OCI-LY7 (cell line): ENCODE results near the gene SALL1.

Experiments
- EZH2phosphoT487 ChIP-seq: fragments of 200-600 bp; sonication (generic); IDR thresholded peaks from 2 replicates; pipeline ENCODE4 v1.6.1; 2018; ENCODE audit warnings: low read depth, borderline replicate concordance, mild to moderate bottlenecking, mixed run types, antibody characterized with exemption, low read length, moderate library complexity, mixed read lengths
- TF ChIP-seq, protein P1 (sequence below): fragments of 200-600 bp; sonication (generic); conservative IDR thresholded peaks from 2 replicates; pipeline ENCODE4 v1.5.1; 2014; ENCODE audit warnings: mild to moderate bottlenecking, antibody characterized with exemption, low read length, moderate library complexity, mixed read lengths

DNA sequence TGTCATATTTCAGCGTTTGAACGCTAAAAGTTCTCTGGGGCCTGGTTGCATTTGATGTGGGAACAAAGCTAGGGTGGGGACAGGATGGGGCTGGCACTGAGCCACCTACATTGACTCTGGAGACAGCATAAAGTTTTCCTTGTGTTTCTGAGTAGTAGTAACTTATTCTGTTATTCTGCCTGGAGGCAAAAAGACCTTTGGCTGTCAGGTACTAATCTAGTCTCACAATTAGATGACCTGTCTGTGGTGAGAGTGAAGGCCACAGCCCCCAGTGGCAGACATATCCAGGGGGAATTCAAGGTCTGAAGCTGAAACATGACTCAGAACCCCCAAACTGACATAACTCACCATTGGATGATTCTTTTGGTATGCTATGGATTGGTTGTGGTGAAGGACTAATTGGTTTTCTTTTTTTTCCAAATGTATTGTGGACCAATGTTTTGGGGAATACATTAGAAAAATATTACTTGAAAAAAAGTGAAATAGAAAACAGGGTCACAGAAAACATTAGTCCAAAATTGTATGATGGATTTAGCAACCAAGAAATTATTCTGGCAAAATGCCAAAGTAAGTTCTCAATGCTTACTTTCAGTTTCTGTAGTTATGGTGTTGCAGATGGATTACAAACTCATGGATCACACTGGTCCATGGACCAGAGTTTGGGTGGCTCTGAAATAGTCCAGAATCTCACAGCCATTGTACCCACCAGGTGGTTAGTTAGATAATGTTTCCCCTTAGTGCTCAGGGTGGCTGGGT lies 10.5 kb upstream of the SALL1 start:
- TF ChIP-seq, protein P1, sequence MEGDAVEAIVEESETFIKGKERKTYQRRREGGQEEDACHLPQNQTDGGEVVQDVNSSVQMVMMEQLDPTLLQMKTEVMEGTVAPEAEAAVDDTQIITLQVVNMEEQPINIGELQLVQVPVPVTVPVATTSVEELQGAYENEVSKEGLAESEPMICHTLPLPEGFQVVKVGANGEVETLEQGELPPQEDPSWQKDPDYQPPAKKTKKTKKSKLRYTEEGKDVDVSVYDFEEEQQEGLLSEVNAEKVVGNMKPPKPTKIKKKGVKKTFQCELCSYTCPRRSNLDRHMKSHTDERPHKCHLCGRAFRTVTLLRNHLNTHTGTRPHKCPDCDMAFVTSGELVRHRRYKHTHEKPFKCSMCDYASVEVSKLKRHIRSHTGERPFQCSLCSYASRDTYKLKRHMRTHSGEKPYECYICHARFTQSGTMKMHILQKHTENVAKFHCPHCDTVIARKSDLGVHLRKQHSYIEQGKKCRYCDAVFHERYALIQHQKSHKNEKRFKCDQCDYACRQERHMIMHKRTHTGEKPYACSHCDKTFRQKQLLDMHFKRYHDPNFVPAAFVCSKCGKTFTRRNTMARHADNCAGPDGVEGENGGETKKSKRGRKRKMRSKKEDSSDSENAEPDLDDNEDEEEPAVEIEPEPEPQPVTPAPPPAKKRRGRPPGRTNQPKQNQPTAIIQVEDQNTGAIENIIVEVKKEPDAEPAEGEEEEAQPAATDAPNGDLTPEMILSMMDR: no peak
- no peak for TF ChIP-seq EZH2phosphoT487
